Nephron progenitor cell (in vitro differentiated cells): Measurements from ENCODE around the gene ZNF189.

Source experiments
- DNase-seq: peaks from one replicate; pipeline ENCODE4 v3.0.0; 2021
- H3K27ac Mint-ChIP-seq: 2 replicates; pipeline ENCODE4 v1.8.0; 2021; ENCODE audit warnings: mild to moderate bottlenecking, moderate library complexity, mixed read lengths
- H3K27me3 Mint-ChIP-seq: 2 replicates; pipeline ENCODE4 v1.8.0; 2021; ENCODE audit warnings: mild to moderate bottlenecking, low read depth, mixed read lengths; ENCODE audit not compliant: poor library complexity
- H3K36me3 Mint-ChIP-seq: 2 replicates; pipeline ENCODE4 v1.8.0; 2021; ENCODE audit warnings: low read depth, mixed read lengths
- H3K4me1 Mint-ChIP-seq: 2 replicates; pipeline ENCODE4 v1.8.0; 2021; ENCODE audit warnings: mixed read lengths
- H3K4me3 Mint-ChIP-seq: 2 replicates; pipeline ENCODE4 v1.8.0; 2021; ENCODE audit warnings: mild to moderate bottlenecking, moderate library complexity, mixed read lengths
- H3K9me3 Mint-ChIP-seq: 2 replicates; pipeline ENCODE4 v1.8.0; 2021; ENCODE audit warnings: mild to moderate bottlenecking, moderate library complexity, mixed read lengths
- TF ChIP-seq, protein P1 (sequence below): fragments of 200-600 bp; sonication (generic); IDR thresholded peaks from 2 replicates; pipeline ENCODE4 v1.5.0; 2021; ENCODE audit warnings: antibody characterized with exemption

Gene ZNF189

GRCh38 chr9:101428909-101429308 is 30.3 kb downstream of the ZNF189 start:
- H3K9me3 Mint-ChIP-seq: no peaks in the 10 kb centered on the region

DNA sequence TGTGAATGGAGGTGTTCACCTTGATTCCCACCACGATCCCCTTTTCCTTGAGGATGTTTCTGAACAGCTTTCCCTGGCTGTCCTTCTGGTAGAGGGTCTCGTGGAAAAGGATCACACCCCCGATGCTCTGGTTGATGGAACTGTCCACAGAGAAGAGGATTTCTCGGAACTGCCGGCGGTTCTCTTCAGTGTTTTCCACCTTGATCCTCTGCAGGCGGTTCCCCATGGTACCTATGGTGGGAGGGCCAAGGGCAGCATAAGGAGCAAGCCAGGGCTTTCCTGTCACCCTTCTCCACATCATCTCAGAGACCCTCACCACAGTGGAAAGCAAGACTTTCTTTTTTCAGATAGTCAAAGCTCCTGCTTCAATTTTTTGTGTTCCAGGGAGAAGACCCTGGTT is 31.1 kb downstream of the ZNF189 start:
- Mint-ChIP-seq H3K36me3 (no peaks in the 10 kb centered on the region), H3K4me1 (no peaks in the 10 kb centered on the region), H3K27me3 (peaks cover 12% of the 10 kb centered on the region), H3K27ac (no peak overlapping the region), H3K4me3 (no peak overlapping the region), H3K9me3 (no peaks in the 10 kb centered on the region)
- no peak for DNase-seq
- TF ChIP-seq, protein P1, sequence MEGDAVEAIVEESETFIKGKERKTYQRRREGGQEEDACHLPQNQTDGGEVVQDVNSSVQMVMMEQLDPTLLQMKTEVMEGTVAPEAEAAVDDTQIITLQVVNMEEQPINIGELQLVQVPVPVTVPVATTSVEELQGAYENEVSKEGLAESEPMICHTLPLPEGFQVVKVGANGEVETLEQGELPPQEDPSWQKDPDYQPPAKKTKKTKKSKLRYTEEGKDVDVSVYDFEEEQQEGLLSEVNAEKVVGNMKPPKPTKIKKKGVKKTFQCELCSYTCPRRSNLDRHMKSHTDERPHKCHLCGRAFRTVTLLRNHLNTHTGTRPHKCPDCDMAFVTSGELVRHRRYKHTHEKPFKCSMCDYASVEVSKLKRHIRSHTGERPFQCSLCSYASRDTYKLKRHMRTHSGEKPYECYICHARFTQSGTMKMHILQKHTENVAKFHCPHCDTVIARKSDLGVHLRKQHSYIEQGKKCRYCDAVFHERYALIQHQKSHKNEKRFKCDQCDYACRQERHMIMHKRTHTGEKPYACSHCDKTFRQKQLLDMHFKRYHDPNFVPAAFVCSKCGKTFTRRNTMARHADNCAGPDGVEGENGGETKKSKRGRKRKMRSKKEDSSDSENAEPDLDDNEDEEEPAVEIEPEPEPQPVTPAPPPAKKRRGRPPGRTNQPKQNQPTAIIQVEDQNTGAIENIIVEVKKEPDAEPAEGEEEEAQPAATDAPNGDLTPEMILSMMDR: no peak

More at GRCh38 chr9:101428909-101429308, 30.3 kb downstream of the ZNF189 start:
- no peaks in the 10 kb centered on the region for H3K36me3 Mint-ChIP-seq
- TF ChIP-seq, protein P1: no peak
- no peaks in the 10 kb centered on the region for H3K4me1 Mint-ChIP-seq
- H3K27me3 Mint-ChIP-seq: peaks cover 12% of the 10 kb centered on the region
- H3K27ac Mint-ChIP-seq: no peak overlapping the region
- DNase-seq: no peak
- no peak overlapping the region for H3K4me3 Mint-ChIP-seq

DNA sequence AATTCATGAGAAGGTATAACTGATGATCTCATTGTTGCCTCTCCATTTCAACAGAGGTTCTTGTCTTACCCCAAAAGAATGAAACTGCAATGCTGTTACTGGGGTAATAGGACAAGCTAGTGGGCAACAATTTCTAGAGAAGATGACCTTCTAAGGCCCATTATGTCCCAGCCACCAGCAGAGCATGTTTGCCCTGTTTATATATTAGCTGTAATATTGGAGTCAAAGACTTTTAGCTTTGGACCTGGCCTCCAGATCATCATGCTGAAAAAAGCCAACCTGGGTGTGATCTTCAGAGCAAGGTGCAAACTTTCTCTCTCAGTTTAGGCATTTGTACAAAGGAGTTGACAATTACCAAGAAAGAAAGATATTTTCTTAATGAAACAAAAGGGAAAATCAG is 33.5 kb downstream of the ZNF189 start:
- no peaks in the 10 kb centered on the region for H3K9me3 Mint-ChIP-seq
- no peak for DNase-seq
- H3K27me3 Mint-ChIP-seq: peaks cover 16% of the 10 kb centered on the region
- TF ChIP-seq, protein P1: no peak
- H3K4me1 Mint-ChIP-seq: no peaks in the 10 kb centered on the region
- H3K36me3 Mint-ChIP-seq: no peaks in the 10 kb centered on the region
- H3K4me3 Mint-ChIP-seq: no peak overlapping the region
- H3K27ac Mint-ChIP-seq: no peak overlapping the region

DNA sequence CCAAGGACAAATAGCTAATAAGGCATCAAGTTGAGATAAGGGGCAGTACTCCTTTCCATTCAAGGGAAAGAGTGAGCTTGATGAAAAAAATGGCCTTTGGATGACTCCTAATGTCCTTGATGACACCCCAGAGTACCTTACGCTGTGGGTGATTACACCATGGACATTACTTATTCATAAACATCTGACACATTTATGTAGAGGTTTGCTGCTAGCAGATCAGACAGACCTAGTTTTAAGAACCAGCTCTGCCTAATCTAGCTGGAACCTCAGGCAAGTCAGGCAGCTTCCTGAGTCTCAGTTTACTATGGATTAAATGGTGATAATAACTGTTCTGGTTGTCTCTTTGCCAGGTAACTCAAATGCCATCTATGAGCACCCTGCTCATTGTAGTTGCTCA is 34.1 kb downstream of the ZNF189 start:
- Mint-ChIP-seq H3K9me3 (no peaks in the 10 kb centered on the region), H3K36me3 (no peaks in the 10 kb centered on the region), H3K27ac (no peak overlapping the region), H3K4me1 (no peaks in the 10 kb centered on the region), H3K27me3 (peaks cover 16% of the 10 kb centered on the region), H3K4me3 (no peak overlapping the region)
- DNase-seq: no peak
- TF ChIP-seq, protein P1: no peak

DNA sequence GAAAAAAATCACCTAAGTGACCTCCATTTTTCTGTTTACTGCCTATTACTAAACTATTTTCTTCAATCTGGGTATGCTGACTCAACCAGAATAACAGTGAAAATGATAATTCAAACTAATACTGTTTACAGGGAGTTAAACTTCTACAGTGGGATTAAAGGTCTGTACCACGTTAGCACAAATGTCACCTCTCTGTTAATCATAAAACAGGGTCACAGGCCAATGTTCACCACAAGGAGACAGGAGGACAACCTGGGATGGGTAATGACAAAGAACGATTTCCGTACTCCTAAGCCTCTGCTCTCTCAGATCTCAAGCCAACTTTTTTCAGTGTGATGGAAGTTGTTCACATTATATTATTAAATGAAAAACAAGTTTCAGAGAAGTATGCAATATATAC is 34.6 kb downstream of the ZNF189 start:
- TF ChIP-seq, protein P1: no peak
- H3K4me1 Mint-ChIP-seq: no peaks in the 10 kb centered on the region
- no peak for DNase-seq
- no peak overlapping the region for H3K4me3 Mint-ChIP-seq
- no peaks in the 10 kb centered on the region for H3K9me3 Mint-ChIP-seq
- no peaks in the 10 kb centered on the region for H3K36me3 Mint-ChIP-seq
- H3K27me3 Mint-ChIP-seq: peaks cover 16% of the 10 kb centered on the region
- no peak overlapping the region for H3K27ac Mint-ChIP-seq

DNA sequence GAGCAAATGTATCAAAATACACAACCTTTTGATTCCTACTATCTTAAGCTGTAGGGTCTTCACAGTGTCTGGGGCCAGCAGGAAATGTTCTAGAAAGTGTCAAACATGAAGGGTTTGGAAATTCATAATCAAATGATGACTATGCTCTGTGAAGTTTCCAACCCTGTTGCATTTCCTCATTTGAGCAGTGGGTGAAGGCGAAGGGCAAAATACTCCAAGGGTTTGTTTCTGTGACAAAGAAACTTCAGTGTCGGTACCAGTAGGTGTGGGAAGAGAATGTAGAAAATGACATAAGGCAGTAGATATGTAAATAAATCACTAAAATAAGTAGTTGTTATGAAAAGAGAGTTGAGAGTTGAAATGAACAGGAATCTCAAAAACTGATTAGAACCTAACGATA is 36.3 kb downstream of the ZNF189 start:
- Mint-ChIP-seq H3K4me3 (no peak overlapping the region), H3K9me3 (no peaks in the 10 kb centered on the region)

More for the DNA sequence above, 36.3 kb downstream of the ZNF189 start:
- no peak for DNase-seq
- no peak overlapping the region for H3K27ac Mint-ChIP-seq
- H3K36me3 Mint-ChIP-seq: no peaks in the 10 kb centered on the region
- H3K27me3 Mint-ChIP-seq: peaks cover 9% of the 10 kb centered on the region
- TF ChIP-seq, protein P1: no peak
- no peaks in the 10 kb centered on the region for H3K4me1 Mint-ChIP-seq
